Activated CD4-positive, alpha-beta T cell treated with anti-CD3 and anti-CD28 coated beads, Interleukin-2, amount 50 U/mL, for 48 hours (primary cell): ENCODE data around the gene PCYT2.

ENCODE experiments used
- DNase-seq, 2 experiments: peaks; one replicate each; pipeline ENCODE4 v3.0.0-alpha.2; 2020

Gene PCYT2

DNA sequence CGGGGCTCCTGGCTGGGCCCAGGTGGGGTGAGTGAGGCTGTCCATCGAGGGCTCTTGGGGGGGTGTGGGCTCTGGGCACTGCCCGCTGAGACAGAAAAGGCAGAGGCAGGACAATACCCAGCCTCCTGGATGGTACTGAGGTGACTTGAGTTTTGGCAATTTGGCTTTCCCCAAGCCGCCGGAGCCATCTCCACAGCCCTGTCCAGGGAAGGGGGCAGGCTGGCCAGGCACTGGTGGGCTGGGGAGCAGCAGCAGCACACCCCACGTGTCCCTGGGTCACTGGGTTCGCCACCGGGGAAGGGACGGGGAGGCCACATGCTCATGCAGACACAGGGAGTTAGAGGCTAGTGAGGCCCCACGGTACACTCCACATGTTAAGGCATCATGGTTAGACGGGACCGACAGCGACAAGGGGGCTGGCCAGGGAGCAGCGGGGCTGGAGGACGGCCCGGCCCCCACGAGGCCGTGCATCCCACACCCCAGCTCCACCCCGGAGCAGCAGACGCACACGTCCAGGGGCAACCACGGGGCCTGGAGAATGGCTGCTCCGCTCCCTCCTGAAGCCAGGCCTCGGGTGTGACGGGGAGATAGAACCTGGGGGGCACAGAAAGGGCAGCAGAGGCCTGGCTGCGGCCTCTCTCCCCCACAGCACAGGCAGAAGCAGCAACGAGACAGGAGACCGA is 43.1 kb downstream of the PCYT2 start:
- peak; percentile 31 to 48 for DNase-seq

DNA sequence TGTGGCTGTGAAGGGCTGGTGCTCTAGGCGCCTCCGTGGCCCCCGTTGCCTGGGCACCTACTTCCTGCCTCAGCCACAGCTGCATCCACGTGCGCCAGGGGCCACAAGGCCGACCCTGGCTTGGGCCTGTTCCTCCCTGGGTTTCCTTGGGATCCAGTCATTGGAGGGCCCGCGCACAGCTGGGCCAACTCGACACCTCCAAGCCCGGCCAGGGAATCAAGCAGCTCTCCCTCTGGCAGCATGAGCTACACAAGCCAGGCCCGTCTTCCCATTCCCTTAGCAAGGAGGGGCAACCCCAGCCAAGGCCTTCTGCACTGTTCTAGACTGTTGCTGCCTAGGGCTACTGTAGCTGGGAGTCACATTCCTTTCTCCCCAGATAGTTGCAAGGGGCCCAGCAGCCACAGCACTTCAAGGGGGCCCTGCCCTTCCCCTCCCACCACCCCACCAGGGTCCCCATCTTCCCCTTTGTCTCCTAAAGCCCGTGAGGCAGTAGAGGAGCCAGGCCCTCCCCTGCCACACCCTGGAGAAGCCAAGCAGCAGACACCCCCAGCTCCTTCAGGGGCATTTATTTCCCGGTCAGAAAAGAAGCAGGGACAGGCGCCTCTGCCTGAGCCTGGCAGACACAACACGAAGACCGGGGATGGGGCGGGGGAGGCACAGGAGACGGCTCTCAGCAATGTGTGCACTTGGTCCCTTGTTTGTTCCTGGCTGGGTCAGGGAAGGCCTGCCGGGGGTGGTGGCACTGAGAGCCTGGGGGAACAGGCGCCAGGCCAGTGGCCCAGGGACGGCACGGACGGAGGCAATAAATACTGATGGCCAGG is 43.8 kb downstream of the PCYT2 start:
- DNase-seq, result peak; percentile 45 to 54

DNA sequence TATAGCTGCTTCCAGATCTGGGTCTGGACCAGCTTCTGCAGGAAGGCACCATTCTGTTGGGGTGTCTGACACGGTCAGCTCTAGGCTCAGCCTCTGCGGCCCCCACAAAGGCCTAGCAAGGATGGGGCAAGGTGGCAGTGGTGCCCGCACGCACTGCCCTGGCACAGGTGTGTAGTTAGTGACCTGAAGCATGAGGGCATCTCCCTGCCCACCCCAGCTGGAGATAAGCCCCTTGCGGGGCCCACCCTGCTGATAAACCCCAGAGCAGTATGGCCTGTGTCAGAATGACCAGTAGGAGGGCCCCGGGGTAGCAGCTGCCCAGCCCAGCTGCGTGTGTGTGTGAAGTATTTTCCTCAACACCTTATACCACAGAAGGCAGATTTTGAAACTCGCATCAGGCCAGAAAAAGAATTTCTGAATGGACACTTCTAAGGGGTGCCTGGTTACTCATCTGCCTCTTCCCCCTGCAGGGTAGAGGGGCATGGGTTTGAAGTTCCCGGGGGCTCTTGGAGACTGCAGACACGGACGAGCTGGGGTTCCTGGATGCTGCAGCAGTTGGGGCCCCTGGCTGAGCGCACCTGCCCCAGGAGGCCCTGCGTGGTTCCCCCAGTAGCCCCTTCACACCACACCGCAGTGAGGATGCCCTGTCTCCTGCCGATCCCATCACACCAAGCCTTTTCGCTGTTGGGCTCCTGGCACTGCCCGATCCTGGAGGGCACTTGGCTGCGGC is 44.6 kb downstream of the PCYT2 start:
- peak; percentile 23 to 30 for DNase-seq

DNA sequence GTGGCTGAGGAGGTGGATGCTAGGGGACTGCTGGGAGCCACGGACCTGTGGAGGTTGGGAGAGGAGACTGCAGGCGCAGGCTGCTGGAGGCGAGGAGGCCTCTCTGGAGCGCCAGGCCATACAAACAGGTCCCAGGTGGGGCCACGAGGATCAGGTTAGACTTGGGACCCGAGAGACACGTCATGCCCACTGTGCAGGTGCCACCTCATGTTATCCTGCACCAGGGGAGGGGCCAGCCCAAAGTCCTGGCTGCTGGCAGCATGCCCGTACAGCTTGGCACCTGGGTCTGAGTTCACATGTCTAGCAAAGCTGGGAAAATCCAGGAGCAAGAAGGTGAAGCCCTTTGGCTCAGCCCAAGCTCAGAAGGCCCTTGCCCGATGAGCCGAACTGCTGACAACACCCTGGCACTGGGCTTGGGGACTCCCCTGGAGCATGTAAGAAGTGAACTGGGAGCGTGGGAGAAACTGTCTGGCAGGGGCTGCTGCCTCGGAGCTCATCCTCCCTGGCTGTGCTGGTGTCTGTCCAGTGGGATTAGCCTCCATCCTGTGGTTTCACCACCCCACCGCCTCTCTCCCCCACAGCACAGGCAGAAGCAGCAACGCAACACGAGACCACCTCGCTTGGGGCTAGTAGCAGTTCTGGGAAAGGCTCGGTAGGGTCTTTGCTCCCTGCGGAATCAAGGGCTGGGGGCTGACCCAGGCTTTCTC is 45.3 kb downstream of the PCYT2 start:
- peak in 1 of 2 experiments; percentile 25 for DNase-seq

DNA sequence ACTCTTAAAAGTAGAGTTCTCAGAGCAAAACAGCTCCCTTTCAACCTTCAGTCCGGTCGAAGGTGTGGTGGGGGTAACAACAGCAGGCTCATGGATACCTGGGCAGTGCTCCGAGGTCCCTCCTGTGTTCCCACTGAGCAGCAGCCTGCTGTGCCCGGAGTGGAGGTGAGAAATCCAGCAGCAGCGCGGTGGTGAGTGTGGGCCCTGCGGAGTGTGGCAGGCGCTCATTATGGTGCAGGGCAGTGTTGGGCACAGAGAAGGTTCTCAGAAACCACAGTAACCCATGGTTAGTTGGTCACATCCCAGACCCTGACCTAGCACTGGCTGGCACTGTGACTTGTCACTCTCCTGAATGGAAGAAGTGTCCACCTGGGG is 45.9 kb downstream of the PCYT2 start:
- DNase-seq, result no peak

DNA sequence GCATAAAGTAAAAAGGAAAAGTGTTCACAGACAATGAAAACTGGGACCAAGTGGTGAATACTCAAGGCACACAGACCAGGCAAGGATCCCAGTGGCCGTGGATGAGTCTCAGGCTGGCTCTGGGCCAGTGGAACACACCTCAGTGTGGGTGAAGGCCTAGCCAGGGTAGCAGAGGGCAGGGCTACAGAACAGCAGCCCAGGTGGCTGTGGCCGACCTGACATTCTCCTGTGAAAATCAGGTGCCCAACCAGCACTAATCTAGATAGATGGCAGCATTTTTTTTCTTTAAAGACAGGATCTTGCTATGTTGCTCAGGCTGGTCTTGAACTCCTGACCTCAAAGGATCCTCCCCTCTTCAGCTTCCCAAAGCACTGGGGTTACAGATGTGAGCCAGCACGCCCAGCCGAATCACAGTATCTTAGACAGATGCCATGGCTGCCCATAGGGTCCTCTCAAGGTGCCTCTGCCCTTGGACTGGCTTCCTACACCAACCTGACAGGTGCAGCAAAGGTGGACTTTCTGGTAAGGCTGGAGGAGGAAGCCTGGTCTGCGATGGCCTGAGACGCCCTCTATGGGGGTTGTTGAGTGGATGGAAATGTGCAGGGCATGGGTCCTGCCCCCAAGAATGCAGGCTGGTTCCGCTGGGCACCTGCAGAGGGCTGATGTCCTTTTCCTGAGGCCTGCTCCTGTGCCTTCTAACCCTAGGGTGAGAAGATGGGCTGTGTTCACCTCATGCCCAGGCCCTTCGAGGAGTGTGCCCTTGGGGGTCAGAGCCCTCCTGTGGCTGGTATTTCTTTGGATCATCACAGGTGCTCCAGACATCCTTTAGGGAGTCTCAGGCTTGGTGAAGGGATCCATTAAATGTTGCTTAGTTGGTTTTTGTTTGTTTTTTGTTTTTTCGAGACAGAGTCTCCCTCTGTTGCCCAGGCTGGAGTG is 47.1 kb downstream of the PCYT2 start:
- DNase-seq, result no peak

DNA sequence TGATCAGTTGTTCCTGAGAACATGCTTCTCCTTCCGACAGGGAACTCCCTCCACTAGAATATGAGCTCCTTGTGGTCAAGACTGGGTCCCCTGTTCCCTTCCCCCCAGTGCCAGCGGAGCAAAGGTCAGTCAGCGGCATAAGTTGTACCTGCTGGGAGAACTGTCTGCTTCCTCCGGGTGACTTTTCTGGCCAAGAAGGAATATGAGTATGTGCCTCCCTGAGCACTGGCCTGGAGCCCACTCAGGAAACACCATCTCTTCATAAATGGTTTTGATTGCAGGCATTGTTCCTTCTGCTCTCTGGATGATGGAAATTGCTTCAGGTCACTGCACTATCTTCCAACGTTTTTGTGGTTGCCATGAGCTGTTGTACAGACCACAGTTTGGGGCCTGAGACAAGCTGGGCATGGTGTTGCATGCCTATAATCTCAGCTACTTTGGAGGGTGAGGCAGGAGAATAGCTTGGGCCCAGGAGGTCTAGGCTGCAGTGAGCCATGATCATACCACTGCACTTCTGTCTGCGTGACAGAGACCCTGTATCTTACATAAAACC is 48.0 kb downstream of the PCYT2 start:
- no peak for DNase-seq

DNA sequence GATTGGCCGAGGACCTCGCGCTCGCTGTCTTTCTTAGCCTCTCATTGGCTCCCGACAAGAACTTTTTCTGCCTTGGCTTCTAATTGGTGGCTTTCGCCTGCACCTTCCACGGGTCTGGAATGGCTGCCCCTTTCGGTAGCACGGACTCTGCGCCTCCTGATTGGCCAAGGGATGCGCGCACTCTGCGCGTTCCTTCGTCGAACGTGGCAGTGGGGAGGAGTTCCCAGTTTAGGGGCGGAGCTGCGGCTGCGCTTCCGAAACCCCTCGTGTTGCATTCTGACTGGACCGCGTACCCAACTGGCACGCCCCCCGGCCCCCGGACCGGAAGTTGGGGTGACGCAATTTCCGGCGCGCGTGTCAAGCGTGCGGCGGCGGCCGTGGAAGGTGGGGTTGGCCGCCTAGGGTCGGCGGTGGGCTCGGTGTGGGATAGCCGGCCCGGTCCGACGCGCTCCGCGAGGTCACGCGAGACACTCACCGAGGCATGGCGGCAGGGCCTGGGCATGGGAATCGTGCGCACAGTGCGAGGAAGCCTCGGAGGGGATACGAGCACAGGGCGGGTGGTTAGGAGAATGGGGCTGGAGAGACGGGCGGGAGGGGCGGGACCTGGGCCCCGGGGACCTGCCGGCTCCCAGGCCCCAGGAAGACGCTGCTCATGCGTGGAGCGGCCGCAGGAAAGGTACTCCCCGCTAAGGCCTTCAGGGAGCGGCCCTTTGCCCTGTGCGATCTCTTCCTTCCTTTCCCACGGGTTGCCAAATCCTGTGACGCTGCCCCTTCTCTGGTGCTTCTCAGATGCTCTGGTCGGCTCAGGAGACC is 50.2 kb downstream of the PCYT2 start:
- peak; percentile 99 for DNase-seq

DNA sequence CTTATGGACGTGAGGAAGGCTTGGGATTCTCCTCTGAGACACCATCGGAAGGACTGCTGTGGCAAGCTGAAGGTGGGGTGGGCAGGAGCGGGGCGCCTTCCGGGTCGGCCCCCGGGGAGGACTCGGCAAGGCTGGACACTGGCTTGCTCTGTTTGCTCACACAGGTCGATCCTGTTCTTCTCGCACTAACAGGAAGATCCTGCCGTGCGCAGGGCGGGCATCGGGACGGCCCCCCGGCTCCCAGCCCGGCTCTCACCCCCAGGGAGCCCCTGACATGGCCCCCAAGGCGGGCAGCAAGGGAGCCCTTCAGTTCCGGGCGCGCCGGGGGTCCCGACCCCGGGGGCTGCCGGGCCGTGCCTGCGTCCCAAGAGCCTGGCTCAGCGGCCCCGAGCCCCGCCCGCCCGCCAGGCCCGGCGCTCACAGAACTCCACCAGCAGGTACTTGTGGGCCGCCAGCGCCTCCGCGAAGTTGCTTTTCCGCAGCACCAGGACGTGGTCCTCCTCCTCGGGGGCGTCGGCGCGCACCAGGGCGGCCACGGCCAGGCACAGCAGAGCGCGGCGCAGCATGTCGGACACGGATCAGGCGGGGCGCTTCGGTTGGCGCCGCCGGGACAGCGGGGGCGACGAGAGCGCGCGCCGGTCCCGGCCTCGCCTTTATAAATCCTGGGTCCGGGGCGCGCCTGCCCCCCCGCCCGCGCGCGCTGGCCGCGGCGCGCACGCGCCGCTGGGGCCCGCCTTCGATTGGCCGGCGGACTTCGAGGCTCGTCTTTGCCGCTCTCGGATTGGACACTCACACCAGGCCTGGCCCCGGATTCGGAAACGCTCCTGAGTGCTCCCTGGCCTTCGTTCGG is 51.1 kb downstream of the PCYT2 start, which contains the start of gene P4HB:
TSS of gene P4HB (minus strand) at position 630 of the 850 bp plus-strand sequence. CDS start at position 566, 64 bp downstream.
- DNase-seq, result peak in 1 of 2 experiments; percentile 28

DNA sequence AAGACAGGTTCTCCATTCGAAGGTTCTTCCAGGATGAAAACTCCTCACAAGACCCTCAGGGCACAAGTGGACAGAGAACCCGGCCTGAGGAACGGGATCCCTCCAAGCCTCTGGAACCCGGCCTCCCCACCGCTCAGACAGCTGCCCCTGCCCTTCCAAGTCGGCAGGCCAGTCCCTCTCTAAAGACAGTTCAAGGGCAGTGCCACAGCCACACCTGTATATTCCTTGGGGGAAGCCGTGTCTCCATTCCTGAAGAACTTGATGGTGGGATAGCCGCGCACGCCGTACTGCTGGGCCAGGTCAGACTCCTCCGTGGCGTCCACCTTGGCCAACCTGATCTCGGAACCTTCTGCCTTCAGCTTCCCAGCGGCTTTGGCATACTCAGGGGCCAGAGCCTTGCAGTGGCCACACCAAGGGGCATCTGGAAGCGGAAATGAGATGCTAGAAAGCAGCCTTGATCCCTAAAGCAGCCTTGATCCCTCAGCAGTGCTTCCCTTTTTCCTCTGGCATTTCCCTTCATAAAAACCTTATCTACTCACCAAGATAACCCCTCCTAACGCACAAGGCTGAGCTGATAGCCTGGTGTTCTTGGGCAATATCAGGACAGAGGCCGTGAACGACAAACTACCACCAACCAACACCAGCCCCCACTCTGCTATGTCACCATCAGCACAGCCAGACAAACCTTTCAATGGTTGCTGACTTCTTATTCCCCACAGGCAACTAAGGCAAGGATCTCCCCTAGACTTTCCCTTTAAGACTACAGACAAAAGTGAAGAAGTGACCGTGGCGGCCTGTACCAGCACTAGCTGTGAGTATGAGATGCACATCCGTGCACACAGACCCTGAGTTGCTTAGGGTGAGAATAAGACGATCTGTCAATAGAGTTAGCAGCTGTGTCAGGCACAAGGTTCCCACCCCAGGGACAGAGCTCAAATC is 52.0 kb downstream of the PCYT2 start:
- no peak for DNase-seq

DNA sequence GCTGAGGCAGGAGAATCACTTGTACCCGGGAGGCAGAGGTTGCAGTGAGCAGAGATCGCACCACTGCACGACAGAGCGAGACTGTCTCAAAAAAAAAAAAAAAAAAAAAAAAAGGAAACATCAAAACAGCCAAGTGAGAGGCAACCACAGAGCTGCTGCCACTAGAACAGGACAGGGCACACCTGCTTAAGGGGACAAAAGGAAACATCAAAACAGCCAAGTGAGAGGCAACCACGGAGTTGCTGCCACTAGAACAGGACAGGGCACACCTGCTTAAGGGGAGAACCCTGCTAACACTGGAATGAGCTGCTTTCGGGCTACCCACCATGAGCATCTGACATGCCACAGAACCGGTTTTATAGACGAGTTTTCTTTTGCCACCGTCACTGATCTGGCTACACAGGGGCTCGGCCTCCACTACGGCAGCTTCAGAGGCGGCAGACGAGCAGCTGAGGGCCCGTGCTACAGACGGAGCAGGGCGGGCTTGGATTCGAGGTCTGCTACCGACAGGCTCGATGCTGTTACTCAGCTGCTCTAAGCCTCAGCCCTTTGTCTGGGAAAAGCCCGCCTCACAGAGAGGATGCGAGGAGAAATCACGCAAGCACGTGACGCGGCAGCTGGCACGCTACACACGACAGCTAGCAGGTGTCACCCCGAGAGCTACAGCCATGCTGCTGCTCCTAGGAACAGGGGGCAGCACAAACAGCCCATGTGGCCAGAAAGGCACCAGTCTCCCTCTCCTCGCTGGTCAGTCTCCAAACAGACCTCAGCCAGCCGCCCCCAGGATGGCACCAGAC is 52.8 kb downstream of the PCYT2 start:
- no peak for DNase-seq

DNA sequence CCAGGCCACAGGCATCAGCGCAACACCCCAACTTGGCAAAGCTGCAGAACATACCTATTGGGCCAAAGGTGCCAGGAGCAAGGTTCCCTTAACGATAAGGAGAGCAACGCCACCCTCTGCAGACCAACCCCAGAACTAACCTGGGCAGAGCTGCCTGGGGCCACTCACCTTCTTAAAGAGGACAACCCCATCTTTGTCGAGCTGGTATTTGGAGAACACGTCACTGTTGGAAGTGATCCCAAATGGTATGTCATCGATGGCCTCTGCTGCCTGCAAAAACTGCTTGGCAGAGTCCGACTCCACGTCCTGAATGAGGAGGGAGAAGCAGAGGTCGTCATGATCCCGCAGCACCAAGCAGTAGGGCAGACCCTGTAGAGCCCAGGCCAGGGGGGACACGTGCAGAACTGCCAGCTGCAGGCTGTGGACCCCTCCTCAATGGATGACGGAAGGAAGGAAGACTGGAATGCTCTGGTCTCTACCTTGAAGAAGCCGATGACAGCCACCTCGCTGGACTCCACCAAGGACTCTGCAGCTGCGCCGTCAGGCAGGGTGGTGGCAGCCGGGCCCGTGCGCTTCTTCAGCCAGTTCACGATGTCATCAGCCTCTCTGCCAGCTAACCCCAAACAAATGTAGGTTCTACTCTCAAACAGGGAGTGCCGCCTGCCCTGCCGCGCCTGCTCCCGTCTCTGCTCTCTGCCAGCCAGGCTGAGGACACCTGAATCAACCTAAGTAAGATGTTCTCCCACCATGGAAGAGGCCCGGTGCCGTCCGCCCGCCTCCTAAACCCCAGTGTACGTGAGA is 56.0 kb downstream of the PCYT2 start:
- DNase-seq, result no peak

DNA sequence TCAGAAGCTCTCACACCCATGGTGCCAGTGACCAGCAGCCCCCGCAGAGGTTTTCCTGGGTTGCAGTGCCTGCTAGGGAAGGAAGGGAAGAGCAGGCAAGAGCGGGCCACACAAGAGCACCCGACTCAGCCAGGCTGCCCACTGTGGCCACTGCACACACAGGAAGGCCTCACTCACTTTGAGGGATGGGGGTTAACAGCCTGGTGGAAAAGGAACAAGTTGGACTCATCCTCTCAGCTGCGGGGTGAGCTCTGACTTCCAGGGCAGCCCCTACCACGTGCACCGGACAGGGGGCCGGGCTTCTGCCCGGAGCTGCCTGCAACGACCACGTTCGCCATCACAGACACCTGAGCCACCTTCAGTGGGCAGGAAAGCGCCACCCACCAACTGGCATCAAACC is 59.0 kb downstream of the PCYT2 start:
- no peak for DNase-seq

DNA sequence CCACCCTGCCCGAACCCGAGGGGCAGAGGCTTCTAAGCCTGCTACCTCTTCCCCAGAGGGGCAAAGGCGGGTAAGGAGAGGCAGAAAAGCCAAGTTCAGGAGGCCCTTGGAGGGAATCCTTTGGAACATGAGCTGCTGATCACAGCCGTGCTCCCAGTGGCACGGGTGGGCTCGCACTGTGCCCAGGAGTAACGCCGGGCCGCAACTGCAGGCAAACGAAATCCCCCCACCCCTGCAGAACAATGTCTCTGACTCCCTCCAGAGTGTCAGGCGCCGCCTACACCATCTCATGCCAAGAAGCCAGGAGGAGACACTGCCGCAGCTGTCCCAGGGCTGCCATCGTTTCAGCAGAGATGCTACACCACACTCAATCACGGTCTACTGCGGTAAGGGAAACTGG is 59.8 kb downstream of the PCYT2 start:
- DNase-seq, result no peak
